MM.1S (cell line): ENCODE results near the gene GAS2L2.
A peak's percentile ranks its signal among the peaks of the same experiment; 100 is the strongest.

Experiments
- DNase-seq: peaks from one replicate; pipeline ENCODE4 v3.0.0-alpha.2; 2015
- H2AFZ ChIP-seq: fragments of 300-600 bp; sonication (generic); 2 replicates; pipeline ENCODE4 v1.6.0; 2016; ENCODE audit warnings: antibody characterized with exemption, low read length
- H3F3A ChIP-seq: fragments of 300-600 bp; sonication (generic); 2 replicates; pipeline ENCODE4 v1.6.1; 2016; ENCODE audit warnings: mild to moderate bottlenecking, antibody characterized with exemption, low read length, moderate library complexity, mixed read lengths; ENCODE audit not compliant: insufficient read depth
- H3K27ac ChIP-seq: fragments of 300-600 bp; sonication (generic); 2 replicates; pipeline ENCODE4 v1.5.1; 2016; ENCODE audit warnings: mild to moderate bottlenecking, low read length
- H3K27me3 ChIP-seq: fragments of 300-600 bp; sonication (generic); replicated peaks from 2 replicates; pipeline ENCODE4 v1.6.0; 2016; ENCODE audit warnings: low read length; ENCODE audit not compliant: insufficient read depth
- H3K36me3 ChIP-seq: fragments of 300-600 bp; sonication (generic); replicated peaks from 2 replicates; pipeline ENCODE4 v1.6.1; 2016; ENCODE audit warnings: mild to moderate bottlenecking, low read length, mixed read lengths; ENCODE audit not compliant: insufficient read depth
- H3K4me1 ChIP-seq: fragments of 300-600 bp; sonication (generic); 2 replicates; pipeline ENCODE4 v1.6.1; 2016; ENCODE audit warnings: low read length, mixed read lengths
- H3K4me2 ChIP-seq: fragments of 300-600 bp; sonication (generic); 2 replicates; pipeline ENCODE4 v1.6.0; 2016; ENCODE audit warnings: low read depth, low read length
- H3K4me3 ChIP-seq: fragments of 300-600 bp; sonication (generic); 2 replicates; pipeline ENCODE4 v1.5.1; 2016; ENCODE audit warnings: low read length, mixed read lengths
- H3K79me2 ChIP-seq: fragments of 300-600 bp; sonication (generic); 2 replicates; pipeline ENCODE4 v1.6.1; 2016; ENCODE audit warnings: mixed run types, low read length, mixed read lengths
- H3K9ac ChIP-seq: fragments of 300-600 bp; sonication (generic); 2 replicates; pipeline ENCODE4 v1.6.1; 2016; ENCODE audit warnings: low read length, mixed read lengths
- H3K9me2 ChIP-seq: fragments of 300-600 bp; sonication (generic); replicated peaks from 2 replicates; pipeline ENCODE4 v1.6.1; 2016; ENCODE audit warnings: mild to moderate bottlenecking, low read length, mixed read lengths; ENCODE audit not compliant: insufficient read depth
- H3K9me3 ChIP-seq: fragments of 300-600 bp; sonication (generic); replicated peaks from 2 replicates; pipeline ENCODE4 v1.6.1; 2016; ENCODE audit warnings: mild to moderate bottlenecking, low read length, mixed read lengths; ENCODE audit not compliant: insufficient read depth
- H4K20me1 ChIP-seq: fragments of 300-600 bp; sonication (generic); 2 replicates; pipeline ENCODE4 v1.6.1; 2016; ENCODE audit warnings: mild to moderate bottlenecking, low read length, moderate library complexity, mixed read lengths; ENCODE audit not compliant: insufficient read depth
- EZH2 ChIP-seq: fragments of 300-600 bp; sonication (generic); optimal IDR thresholded peaks from 2 replicates; pipeline ENCODE3; 2017; ENCODE audit warnings: low read depth, mild to moderate bottlenecking, antibody characterized with exemption, low read length, mixed read lengths
- EZH2phosphoT487 ChIP-seq: fragments of 300-600 bp; sonication (generic); IDR thresholded peaks from 2 replicates; pipeline ENCODE4 v1.6.1; 2018; ENCODE audit warnings: antibody characterized with exemption, low read length
- TF ChIP-seq, protein P1 (sequence below): fragments of 300-600 bp; sonication (generic); IDR thresholded peaks from 2 replicates; pipeline ENCODE4 v1.5.1; 2016; ENCODE audit warnings: antibody characterized with exemption, low read length, mixed read lengths

Gene GAS2L2

DNA sequence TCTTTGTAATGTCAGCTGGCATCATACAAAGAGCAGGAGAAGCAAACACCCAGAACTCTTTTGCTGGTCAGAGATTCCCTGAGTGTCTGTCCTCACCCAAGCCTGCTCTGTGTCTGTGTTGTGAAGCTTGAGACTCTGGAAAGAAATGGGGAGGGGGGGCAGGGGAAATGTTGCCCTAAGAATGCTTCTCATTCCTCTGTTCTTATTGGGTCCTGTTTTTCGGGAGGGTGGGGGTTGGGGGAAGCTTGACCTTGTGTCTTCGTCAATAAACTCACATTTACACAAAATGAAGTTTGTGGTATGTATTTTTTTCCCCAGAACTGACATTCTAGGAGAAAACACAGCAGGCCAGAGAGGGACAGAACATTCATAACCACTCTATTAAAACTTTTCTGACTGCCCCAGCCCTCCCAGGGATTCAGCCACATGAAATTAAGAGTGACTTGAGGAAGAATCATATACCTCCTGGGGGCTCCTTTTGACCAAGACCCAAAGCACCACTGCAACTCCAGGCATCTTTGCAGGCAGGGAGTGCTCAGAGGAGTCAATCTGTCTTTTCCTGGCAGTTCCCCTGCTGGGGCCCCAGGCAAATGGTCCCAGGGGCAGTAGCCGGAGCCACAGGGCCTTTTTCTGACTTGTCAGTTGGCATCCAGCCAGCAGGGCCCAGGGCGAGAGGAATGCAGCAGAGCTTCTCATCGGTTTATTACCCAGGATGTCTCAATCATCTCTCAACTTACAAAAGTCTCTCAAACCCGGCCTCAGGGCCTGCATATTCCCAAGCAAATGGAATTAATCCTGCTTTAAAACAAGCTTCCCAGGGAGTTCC is 26.7 kb downstream of the GAS2L2 start:
- H3K4me1 ChIP-seq: peaks cover 18% of the 10 kb centered on the region
- TF ChIP-seq, protein P1, sequence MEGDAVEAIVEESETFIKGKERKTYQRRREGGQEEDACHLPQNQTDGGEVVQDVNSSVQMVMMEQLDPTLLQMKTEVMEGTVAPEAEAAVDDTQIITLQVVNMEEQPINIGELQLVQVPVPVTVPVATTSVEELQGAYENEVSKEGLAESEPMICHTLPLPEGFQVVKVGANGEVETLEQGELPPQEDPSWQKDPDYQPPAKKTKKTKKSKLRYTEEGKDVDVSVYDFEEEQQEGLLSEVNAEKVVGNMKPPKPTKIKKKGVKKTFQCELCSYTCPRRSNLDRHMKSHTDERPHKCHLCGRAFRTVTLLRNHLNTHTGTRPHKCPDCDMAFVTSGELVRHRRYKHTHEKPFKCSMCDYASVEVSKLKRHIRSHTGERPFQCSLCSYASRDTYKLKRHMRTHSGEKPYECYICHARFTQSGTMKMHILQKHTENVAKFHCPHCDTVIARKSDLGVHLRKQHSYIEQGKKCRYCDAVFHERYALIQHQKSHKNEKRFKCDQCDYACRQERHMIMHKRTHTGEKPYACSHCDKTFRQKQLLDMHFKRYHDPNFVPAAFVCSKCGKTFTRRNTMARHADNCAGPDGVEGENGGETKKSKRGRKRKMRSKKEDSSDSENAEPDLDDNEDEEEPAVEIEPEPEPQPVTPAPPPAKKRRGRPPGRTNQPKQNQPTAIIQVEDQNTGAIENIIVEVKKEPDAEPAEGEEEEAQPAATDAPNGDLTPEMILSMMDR: no peak
- TF ChIP-seq EZH2: no peak
- no peak for TF ChIP-seq EZH2phosphoT487
- no peak overlapping the region for H3K4me3 ChIP-seq
- no peaks in the 10 kb centered on the region for H3K79me2 ChIP-seq
- H3K9me3 ChIP-seq: no peaks in the 10 kb centered on the region
- no peak overlapping the region for H3K4me2 ChIP-seq
- H2AFZ ChIP-seq: no peak overlapping the region
- H3K27me3 ChIP-seq: no peaks in the 10 kb centered on the region
- no peaks in the 10 kb centered on the region for H3K36me3 ChIP-seq
- no peaks in the 10 kb centered on the region for H4K20me1 ChIP-seq
- H3K9ac ChIP-seq: no peak overlapping the region
- DNase-seq: no peak
- H3K9me2 ChIP-seq: no peaks in the 10 kb centered on the region
- H3K27ac ChIP-seq: peak overlapping the region; percentile 12; the same call in 1 of the 2 replicates
- H3F3A ChIP-seq: no peaks in the 10 kb centered on the region

DNA sequence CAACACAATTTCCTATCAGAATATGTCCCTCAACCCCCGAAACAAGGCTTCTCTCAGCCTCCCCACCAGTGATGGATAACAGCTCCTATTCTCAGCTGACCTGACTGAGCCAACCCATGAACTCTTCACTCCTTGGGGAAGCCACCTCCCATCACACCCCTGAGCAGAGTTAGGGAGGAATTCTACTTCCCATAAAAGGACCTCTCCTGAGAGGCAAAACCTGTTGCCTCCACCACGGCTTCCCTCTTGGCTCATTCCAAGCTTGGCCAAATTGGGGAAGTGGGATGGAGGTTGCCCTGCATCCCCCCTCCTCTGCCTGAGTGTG is 27.3 kb downstream of the GAS2L2 start:
- peaks cover 18% of the 10 kb centered on the region for H3K4me1 ChIP-seq

DNA sequence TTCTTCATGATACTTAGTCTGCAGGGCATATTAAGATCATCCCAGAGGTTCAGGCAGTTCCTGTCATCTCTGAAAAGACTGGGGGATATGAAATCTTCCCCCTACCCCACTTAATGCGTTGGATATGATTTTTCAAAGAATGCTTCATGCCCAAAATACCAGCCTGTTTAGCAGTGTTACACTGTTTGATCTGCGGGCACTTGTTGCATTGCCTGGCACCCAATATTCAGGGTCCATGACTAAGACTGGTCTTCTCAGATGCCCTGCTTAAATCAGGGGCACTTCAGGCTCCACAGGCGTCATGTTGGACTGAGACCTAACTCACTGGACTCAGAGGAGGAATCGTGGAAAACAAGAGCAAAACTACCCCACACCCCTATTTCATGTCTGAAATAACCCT is 28.0 kb downstream of the GAS2L2 start:
- Histone ChIP-seq H3K4me2 (no peak overlapping the region), H3K27ac (no peak overlapping the region), H3K4me3 (no peak overlapping the region), H2AFZ (no peak overlapping the region), H3K9ac (no peak overlapping the region), H3K4me1 (peaks cover 18% of the 10 kb centered on the region), H3K9me3 (no peaks in the 10 kb centered on the region), H3K9me2 (no peaks in the 10 kb centered on the region), H3K36me3 (no peaks in the 10 kb centered on the region), H3F3A (no peaks in the 10 kb centered on the region), H3K27me3 (no peaks in the 10 kb centered on the region), H3K79me2 (no peaks in the 10 kb centered on the region), H4K20me1 (no peaks in the 10 kb centered on the region)
- DNase-seq: no peak
- TF ChIP-seq, protein P1: no peak
- TF ChIP-seq EZH2phosphoT487 (no peak), EZH2 (no peak)

More for the DNA sequence above, 27.3 kb downstream of the GAS2L2 start:
- Histone ChIP-seq H2AFZ (no peak overlapping the region), H3K9ac (no peak overlapping the region), H3K36me3 (no peaks in the 10 kb centered on the region), H3F3A (no peaks in the 10 kb centered on the region), H4K20me1 (no peaks in the 10 kb centered on the region), H3K79me2 (no peaks in the 10 kb centered on the region), H3K4me2 (no peak overlapping the region), H3K9me2 (no peaks in the 10 kb centered on the region), H3K27me3 (no peaks in the 10 kb centered on the region), H3K9me3 (no peaks in the 10 kb centered on the region), H3K4me3 (no peak overlapping the region), H3K27ac (no peak overlapping the region)
- TF ChIP-seq, protein P1: no peak
- TF ChIP-seq EZH2 (no peak), EZH2phosphoT487 (no peak)
- no peak for DNase-seq
